ENCODE data around the gene RAB11FIP3. TPM values are rescaled to one million over a fixed set of nuclear protein-coding genes. Genes with fewer than 3 reads are reported as not detected.
"Not testable (repeated sequence)": the region's sequence is repeated elsewhere in the genome, so short reads cannot be mapped to it uniquely, and the experiment has no call there.

RAB11FIP3 gene
- total RNA-seq, 3 donors from 2014 or later, result 22.0 to 44.6 (median 24.5) TPM

DNA sequence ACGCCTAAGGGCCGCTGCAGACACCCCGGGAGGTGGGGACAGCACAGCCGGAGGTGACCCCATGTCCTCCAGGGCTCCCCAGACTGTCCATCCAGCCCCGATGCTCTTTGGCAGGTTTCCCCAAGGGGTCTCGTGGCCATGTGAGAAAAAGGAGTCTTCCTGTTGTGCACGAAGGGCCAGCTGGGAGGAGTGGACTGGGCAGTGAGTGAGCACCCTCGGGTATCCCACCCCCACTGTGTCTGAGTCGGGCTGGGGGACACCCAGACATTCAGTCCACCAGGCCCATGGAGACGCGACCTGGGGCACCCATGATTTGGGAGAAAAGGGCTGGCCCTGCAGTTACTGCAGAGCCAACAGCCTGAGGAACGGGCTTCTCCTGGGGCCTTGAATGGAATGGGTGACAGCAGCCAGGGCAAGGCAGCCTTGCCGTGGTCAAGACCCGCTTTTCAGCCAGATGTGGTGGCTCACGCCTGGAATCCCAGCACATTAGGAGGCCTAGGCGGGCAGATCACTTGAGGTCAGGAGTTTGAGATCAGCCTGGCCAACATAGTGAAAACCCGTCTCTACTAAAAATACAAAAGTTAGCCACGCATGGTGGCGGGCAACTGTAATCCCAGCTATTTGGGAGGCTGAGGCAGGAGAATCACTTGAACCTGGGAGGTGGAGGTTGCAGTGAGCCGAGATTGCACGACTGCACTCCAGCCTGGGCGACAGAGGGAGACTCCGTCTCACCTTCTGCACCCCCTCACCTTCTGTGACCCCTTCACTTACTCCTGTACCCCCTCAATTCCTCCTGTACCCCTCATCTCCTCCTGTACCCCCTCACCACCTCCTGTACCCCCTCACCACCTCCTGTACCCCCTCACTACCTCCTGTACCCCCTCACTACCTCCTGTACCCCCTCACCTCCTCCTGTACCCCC lies 78.0 kb downstream of the RAB11FIP3 start:
- H3K4me3 ChIP-seq, result no peak overlapping the region
- H3K36me3 ChIP-seq, result no peaks in the 10 kb centered on the region
- intact Hi-C loops (cut with DNase I; ENCODE audit: low total_unique reads), result no loop called here
- H3K9me3 ChIP-seq, result no peaks in the 10 kb centered on the region
- H3K27me3 ChIP-seq, result no peaks in the 10 kb centered on the region
- no peak for TF ChIP-seq POLR2AphosphoS5 (IDR thresholded peaks at IDR 0.05)
- TF ChIP-seq POLR2A (IDR thresholded peaks at IDR 0.05), result no peak
- no peak for TF ChIP-seq CTCF (IDR thresholded peaks at IDR 0.05)
- DNase-seq (ENCODE audit: low spot score in 2 of 2), result no peak
- no peaks in the 10 kb centered on the region for H3K4me1 ChIP-seq
- no peak overlapping the region for H3K27ac ChIP-seq

DNA sequence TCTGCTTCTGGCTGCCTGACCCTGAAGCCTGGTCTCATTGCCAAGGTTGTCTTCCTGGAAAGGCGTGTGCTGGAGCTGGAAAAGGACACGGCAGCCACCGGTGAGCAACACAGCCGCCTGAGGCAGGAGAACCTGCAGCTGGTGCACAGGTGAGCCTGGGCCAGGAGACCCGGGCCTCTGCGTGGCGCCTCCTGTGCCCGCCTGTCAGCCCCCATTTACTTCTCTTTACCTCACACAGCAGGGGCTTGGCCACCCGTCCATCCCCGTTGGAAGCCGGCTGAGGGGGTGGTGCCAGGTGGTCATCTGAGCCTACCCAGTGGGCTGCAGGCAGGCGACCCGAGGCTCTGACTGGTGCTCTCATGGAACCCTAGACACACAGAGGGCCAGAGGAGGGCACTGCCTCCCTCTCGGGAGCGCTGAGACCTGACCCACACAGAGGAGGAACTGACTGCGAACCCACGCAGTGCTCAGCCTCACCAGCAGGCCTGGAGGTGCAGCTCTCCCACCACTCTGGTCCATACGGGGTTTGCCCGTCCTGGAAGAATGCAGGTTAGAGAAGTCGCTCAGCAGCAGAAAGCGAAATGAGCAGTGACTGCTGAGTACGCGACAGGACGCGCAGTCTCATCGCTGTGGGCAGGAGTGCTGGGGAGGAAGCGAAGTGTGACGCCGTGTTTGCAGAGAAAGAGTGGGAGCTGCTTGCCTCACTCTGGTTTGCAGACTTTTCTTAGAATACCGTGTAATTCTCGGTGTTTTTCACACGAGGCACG lies 80.2 kb downstream of the RAB11FIP3 start:
- H3K36me3 ChIP-seq, result no peaks in the 10 kb centered on the region
- no peak overlapping the region for H3K4me3 ChIP-seq
- intact Hi-C loops (cut with DNase I; ENCODE audit: low total_unique reads), result no loop called here
- TF ChIP-seq CTCF (IDR thresholded peaks at IDR 0.05) (no peak), POLR2A (IDR thresholded peaks at IDR 0.05) (no peak), POLR2AphosphoS5 (IDR thresholded peaks at IDR 0.05) (no peak)
- H3K27me3 ChIP-seq, result no peaks in the 10 kb centered on the region
- no peaks in the 10 kb centered on the region for H3K4me1 ChIP-seq
- no peak for DNase-seq (ENCODE audit: low spot score in 2 of 2)
- H3K9me3 ChIP-seq, result no peaks in the 10 kb centered on the region
- H3K27ac ChIP-seq, result no peak overlapping the region

DNA sequence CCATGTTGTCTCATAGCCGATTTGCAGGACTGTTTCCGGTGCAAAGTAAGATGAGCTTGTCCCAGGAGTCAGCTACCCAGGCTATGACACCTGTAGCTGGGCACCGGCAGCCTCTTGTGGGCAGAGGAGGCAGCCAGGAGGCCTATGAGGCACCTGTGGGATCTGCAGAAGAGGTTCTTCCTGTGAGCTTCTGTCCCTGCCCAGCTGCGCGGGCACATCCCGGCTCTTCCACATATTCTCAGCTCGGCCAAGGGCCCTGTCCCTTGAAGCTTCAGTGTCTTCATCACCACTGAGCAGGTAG lies 80.7 kb downstream of the RAB11FIP3 start:
- DNase-seq (ENCODE audit: low spot score in 2 of 2), result no peak
- Histone ChIP-seq H3K4me3 (no peak overlapping the region), H3K27ac (no peak overlapping the region), H3K36me3 (no peaks in the 10 kb centered on the region), H3K27me3 (no peaks in the 10 kb centered on the region), H3K9me3 (no peaks in the 10 kb centered on the region), H3K4me1 (no peaks in the 10 kb centered on the region)
- TF ChIP-seq CTCF (IDR thresholded peaks at IDR 0.05) (no peak), POLR2A (IDR thresholded peaks at IDR 0.05) (no peak), POLR2AphosphoS5 (IDR thresholded peaks at IDR 0.05) (no peak)
- intact Hi-C loops (cut with DNase I; ENCODE audit: low total_unique reads), result no loop called here

GRCh38 chr16:507527-507926 lies 82.1 kb downstream of the RAB11FIP3 start:
- H3K4me3 ChIP-seq; H3K27me3 ChIP-seq; intact Hi-C loops (cut with DNase I; ENCODE audit: low total_unique reads); H3K9me3 ChIP-seq; H3K4me1 ChIP-seq; H3K27ac ChIP-seq; H3K36me3 ChIP-seq; DNase-seq (ENCODE audit: low spot score in 2 of 2): not testable (repeated sequence)

DNA sequence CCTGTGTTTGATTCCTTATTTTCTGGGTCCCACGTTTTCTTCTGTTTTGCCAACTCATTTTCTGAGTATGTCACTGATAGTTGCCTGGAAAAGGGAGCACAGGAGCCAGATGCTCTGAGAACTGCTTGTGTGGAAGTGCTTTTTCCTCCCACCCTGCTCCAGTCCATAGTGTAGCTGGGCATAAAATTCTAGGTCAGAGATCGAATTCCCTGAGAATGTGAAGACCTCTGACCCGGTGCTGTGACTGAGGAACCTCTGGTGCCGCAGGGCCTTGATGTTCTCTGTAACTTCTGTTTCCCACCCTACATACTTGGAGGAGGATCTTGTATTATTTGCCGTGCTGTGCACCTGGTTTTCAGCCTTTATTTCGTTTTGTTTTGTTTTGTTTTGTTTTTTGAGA lies 82.5 kb downstream of the RAB11FIP3 start:
- DNase-seq (ENCODE audit: low spot score in 2 of 2), result no peak
- H3K4me1 ChIP-seq, result no peaks in the 10 kb centered on the region
- TF ChIP-seq CTCF (IDR thresholded peaks at IDR 0.05), result no peak
- TF ChIP-seq POLR2A (IDR thresholded peaks at IDR 0.05), result no peak
- no peak for TF ChIP-seq POLR2AphosphoS5 (IDR thresholded peaks at IDR 0.05)
- intact Hi-C loops (cut with DNase I; ENCODE audit: low total_unique reads), result no loop called here
- H3K4me3 ChIP-seq, result no peak overlapping the region
- no peaks in the 10 kb centered on the region for H3K9me3 ChIP-seq
- no peaks in the 10 kb centered on the region for H3K36me3 ChIP-seq
- H3K27ac ChIP-seq, result no peak overlapping the region
- H3K27me3 ChIP-seq, result no peaks in the 10 kb centered on the region

Measured in breast epithelium (tissue), 4 donors.